ENCODE measurements around the gene NCOR2.

The NCOR2 gene

GRCh38 chr12:124568431-124569374 lies 1.3 kb upstream of the NCOR2 start:
- H3K27me3 ChIP-seq: no peaks in the 10 kb centered on the region
- no peaks in the 10 kb centered on the region for H3K9me3 ChIP-seq
- H3K4me3 ChIP-seq: peak overlapping the region; percentile 93
- peaks cover 31% of the 10 kb centered on the region for H4K20me1 ChIP-seq
- peaks cover 77% of the 10 kb centered on the region for H3K4me1 ChIP-seq
- peak overlapping the region; percentile 96 for H3K27ac ChIP-seq
- H3K9ac ChIP-seq: peak overlapping the region; percentile 84; the same call in 1 of the 2 replicates
- H3K4me2 ChIP-seq: peak overlapping the region; percentile 98
- no peak for TF ChIP-seq Cebpa-rat (IDR thresholded peaks at IDR 0.05)
- no peaks in the 10 kb centered on the region for H3K36me3 ChIP-seq

GRCh38 chr12:124567673-124568373 lies 411 bp upstream of the NCOR2 start:
- no peak for TF ChIP-seq Cebpa-rat (IDR thresholded peaks at IDR 0.05)
- peaks cover 79% of the 10 kb centered on the region for H3K4me1 ChIP-seq
- peak overlapping the region; percentile 96 for H3K27ac ChIP-seq
- peak overlapping the region; percentile 98 for H3K4me2 ChIP-seq
- peak overlapping the region; percentile 84 for H3K9ac ChIP-seq
- H3K27me3 ChIP-seq: no peaks in the 10 kb centered on the region
- H3K36me3 ChIP-seq: peaks cover 6% of the 10 kb centered on the region; the same call in 1 of the 2 replicates
- peak overlapping the region; percentile 93 for H3K4me3 ChIP-seq
- no peaks in the 10 kb centered on the region for H3K9me3 ChIP-seq
- H4K20me1 ChIP-seq: peaks cover 40% of the 10 kb centered on the region

GRCh38 chr12:124566161-124566996 lies 1.0 kb downstream of the NCOR2 start:
- Histone ChIP-seq H4K20me1 (peaks cover 54% of the 10 kb centered on the region), H3K9me3 (no peaks in the 10 kb centered on the region), H3K4me2 (peak overlapping the region; percentile 86), H3K27ac (peak overlapping the region; percentile 96), H3K36me3 (peaks cover 7% of the 10 kb centered on the region; the same call in 1 of the 2 replicates), H3K4me3 (peak overlapping the region; percentile 93), H3K9ac (peak overlapping the region; percentile 96), H3K4me1 (peaks cover 79% of the 10 kb centered on the region), H3K27me3 (no peaks in the 10 kb centered on the region)
- TF ChIP-seq Cebpa-rat (IDR thresholded peaks at IDR 0.05): no peak

DNA sequence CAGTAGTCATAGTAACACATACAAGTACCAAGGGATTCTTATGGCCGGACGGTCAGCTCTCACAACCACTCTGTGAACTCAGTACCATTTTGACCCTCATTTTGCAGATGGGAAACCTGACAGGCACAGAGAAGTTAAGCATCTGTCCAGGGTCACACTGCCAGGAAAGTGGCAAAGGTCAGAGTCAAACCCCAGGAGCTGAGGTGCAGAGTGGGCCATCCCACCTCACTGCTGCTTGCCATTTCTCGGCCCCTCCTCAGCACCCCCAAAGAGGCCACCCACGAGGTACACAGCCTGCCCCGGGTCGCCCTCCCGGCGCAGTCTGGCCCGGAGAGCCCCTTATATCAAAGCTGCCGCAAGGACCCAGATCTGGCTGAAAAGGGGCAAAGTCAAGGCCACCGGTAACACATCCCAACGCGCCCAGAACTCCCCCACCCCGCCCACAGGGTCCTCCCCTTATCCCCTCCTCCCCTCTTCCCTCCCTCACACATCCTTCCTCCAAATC lies 1.7 kb downstream of the NCOR2 start:
- Histone ChIP-seq H3K36me3 (peaks cover 7% of the 10 kb centered on the region; the same call in 1 of the 2 replicates), H3K9ac (peak overlapping the region; percentile 96), H3K9me3 (no peaks in the 10 kb centered on the region), H3K4me1 (peaks cover 79% of the 10 kb centered on the region), H3K27ac (no peak overlapping the region), H3K27me3 (no peaks in the 10 kb centered on the region), H3K4me3 (peak overlapping the region; percentile 93), H4K20me1 (peaks cover 61% of the 10 kb centered on the region), H3K4me2 (peak overlapping the region; percentile 86)
- TF ChIP-seq Cebpa-rat (IDR thresholded peaks at IDR 0.05): no peak

DNA sequence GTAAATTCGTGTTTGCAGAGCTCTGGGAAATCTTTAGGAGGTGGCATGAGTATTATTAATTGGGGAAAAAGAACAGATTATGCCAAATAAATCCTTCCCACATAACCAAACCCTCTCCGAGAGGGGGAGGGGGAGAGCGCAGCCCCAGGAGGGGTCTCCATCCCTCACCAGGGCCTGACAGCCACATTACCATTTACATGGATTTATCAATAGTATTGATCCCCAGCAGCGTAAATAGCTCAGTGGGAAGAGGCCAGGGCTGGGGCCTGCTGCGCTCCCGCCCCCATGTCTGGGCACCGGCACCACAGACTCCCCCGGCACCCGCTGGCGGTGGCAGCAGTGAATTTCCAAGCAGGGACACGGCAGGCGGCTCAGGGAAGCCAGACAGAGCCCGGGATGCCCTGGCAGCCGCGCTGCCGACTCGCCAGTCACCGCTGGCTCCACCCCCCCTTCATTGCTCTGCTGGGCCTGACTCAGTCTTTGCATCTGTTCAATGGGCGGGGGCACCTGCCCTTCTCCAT lies 2.4 kb downstream of the NCOR2 start:
- Histone ChIP-seq H3K36me3 (peaks cover 7% of the 10 kb centered on the region; the same call in 1 of the 2 replicates), H4K20me1 (peaks cover 68% of the 10 kb centered on the region), H3K4me1 (peaks cover 75% of the 10 kb centered on the region), H3K27me3 (no peaks in the 10 kb centered on the region), H3K27ac (no peak overlapping the region), H3K4me3 (no peak overlapping the region), H3K4me2 (peak overlapping the region; percentile 86), H3K9me3 (no peaks in the 10 kb centered on the region), H3K9ac (no peak overlapping the region)
- no peak for TF ChIP-seq Cebpa-rat (IDR thresholded peaks at IDR 0.05)

- peak overlapping the region; percentile 86 for H3K4me2 ChIP-seq
- no peak overlapping the region for H3K4me3 ChIP-seq
Measured at GRCh38 chr12:124564232-124564958, 3.0 kb downstream of the NCOR2 start.

DNA sequence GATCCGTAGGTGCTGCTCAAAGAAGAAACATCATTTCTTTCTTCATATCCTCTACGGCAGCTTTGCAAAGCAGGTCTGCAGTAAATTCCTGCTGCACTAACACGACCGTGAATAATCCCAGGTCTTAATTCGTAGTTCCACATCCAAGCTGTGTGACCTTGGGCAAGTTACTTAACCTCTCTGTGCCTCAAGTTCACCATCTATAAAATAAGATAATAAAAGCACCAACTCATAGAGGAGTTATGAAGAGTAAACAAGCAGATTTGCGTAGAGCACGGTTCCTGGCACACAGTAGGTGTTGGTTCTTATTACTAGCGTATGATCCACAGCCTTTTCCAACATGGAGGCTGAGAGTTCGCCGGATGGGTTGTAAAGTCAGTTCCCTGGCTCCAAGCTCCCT lies 3.6 kb downstream of the NCOR2 start:
- Histone ChIP-seq H3K27me3 (no peaks in the 10 kb centered on the region), H3K9me3 (no peaks in the 10 kb centered on the region), H3K4me2 (peak overlapping the region; percentile 86), H4K20me1 (peaks cover 80% of the 10 kb centered on the region), H3K4me3 (no peak overlapping the region), H3K36me3 (peaks cover 16% of the 10 kb centered on the region; the same call in 1 of the 2 replicates), H3K9ac (no peak overlapping the region), H3K27ac (no peak overlapping the region), H3K4me1 (peaks cover 69% of the 10 kb centered on the region)
- TF ChIP-seq Cebpa-rat (IDR thresholded peaks at IDR 0.05): no peak

More at GRCh38 chr12:124564232-124564958, 3.0 kb downstream of the NCOR2 start:
- H3K27me3 ChIP-seq: no peaks in the 10 kb centered on the region
- H3K4me1 ChIP-seq: peaks cover 69% of the 10 kb centered on the region
- H3K9me3 ChIP-seq: no peaks in the 10 kb centered on the region
- H3K36me3 ChIP-seq: peaks cover 10% of the 10 kb centered on the region; the same call in 1 of the 2 replicates
- no peak for TF ChIP-seq Cebpa-rat (IDR thresholded peaks at IDR 0.05)
- no peak overlapping the region for H3K9ac ChIP-seq
- peaks cover 74% of the 10 kb centered on the region for H4K20me1 ChIP-seq
- H3K27ac ChIP-seq: no peak overlapping the region

- H3K9me3 ChIP-seq: no peaks in the 10 kb centered on the region
- TF ChIP-seq Cebpa-rat (IDR thresholded peaks at IDR 0.05): no peak
- H3K36me3 ChIP-seq: peaks cover 16% of the 10 kb centered on the region; the same call in 1 of the 2 replicates
- H3K4me2 ChIP-seq: peak overlapping the region; percentile 86; the same call in 1 of the 2 replicates
- no peak overlapping the region for H3K4me3 ChIP-seq
- H3K4me1 ChIP-seq: peaks cover 72% of the 10 kb centered on the region
- H4K20me1 ChIP-seq: peaks cover 84% of the 10 kb centered on the region
- H3K9ac ChIP-seq: no peak overlapping the region
- H3K27me3 ChIP-seq: no peaks in the 10 kb centered on the region
- no peak overlapping the region for H3K27ac ChIP-seq
Measured at GRCh38 chr12:124563401-124563800, 4.0 kb downstream of the NCOR2 start.
